ENCODE measurements around the gene FBXO42.

DNA sequence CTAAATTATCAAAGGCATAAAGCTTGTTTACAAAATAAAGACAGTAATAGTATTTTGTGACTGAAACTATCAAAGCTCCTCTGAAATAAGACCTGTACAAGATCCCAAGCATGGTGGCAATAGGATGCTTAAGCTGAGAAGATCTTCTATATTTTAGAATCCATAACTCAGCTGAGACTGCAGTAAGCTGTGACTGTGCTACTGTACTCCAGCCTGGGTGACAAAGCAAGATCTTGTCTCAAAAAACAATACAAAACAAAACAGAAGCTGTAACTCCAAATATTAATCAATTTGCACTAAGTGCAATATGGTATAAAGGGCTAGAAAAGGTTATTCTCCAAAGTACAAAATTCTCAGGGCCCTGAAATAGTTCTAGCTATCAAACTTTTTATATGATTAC lies 59.5 kb downstream of the FBXO42 start:
- TF ChIP-seq, protein P1, sequence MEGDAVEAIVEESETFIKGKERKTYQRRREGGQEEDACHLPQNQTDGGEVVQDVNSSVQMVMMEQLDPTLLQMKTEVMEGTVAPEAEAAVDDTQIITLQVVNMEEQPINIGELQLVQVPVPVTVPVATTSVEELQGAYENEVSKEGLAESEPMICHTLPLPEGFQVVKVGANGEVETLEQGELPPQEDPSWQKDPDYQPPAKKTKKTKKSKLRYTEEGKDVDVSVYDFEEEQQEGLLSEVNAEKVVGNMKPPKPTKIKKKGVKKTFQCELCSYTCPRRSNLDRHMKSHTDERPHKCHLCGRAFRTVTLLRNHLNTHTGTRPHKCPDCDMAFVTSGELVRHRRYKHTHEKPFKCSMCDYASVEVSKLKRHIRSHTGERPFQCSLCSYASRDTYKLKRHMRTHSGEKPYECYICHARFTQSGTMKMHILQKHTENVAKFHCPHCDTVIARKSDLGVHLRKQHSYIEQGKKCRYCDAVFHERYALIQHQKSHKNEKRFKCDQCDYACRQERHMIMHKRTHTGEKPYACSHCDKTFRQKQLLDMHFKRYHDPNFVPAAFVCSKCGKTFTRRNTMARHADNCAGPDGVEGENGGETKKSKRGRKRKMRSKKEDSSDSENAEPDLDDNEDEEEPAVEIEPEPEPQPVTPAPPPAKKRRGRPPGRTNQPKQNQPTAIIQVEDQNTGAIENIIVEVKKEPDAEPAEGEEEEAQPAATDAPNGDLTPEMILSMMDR (conservative IDR thresholded peaks at IDR 0.05) = no peak
- no peak for TF ChIP-seq EZH2 (IDR thresholded peaks at IDR 0.05; ENCODE audit: low read depth)

Data from PC-9 (cell line).